CD1c-positive myeloid dendritic cell (primary cell): ENCODE data around the gene PDZD7.
A peak's percentile ranks its signal among the peaks of the same experiment; 100 is the strongest.

Experiments
- DNase-seq: peaks from one replicate; pipeline ENCODE4 v3.0.0-alpha.2; 2016; ENCODE audit errors: extremely low spot score

PDZD7 gene

GRCh38 chr10:101018600-101019439, 12.1 kb downstream of the PDZD7 start:
- DNase-seq: peak; percentile 83

GRCh38 chr10:101018118-101018599, 12.8 kb downstream of the PDZD7 start:
- DNase-seq: peak; percentile 59

- DNase-seq: no peak
Measured at GRCh38 chr10:101016814-101017213, 14.1 kb downstream of the PDZD7 start.

GRCh38 chr10:101015582-101015973, 15.4 kb downstream of the PDZD7 start:
- DNase-seq: no peak

- DNase-seq: peak; percentile 65
Measured at GRCh38 chr10:101014966-101015581, 15.9 kb downstream of the PDZD7 start.

- DNase-seq: peak; percentile 77
Measured at GRCh38 chr10:101014230-101014884, 16.6 kb downstream of the PDZD7 start.

GRCh38 chr10:101013365-101013825, 17.5 kb downstream of the PDZD7 start:
- DNase-seq: no peak

GRCh38 chr10:101012525-101013364, 18.2 kb downstream of the PDZD7 start:
- peak; percentile 78 for DNase-seq

- no peak for DNase-seq
Measured at GRCh38 chr10:101011517-101012423, 19.2 kb downstream of the PDZD7 start.

- DNase-seq: no peak
Measured at GRCh38 chr10:101010329-101010728, 20.6 kb downstream of the PDZD7 start.

- DNase-seq: no peak
Measured at GRCh38 chr10:101008823-101009423, 22.0 kb downstream of the PDZD7 start.

- DNase-seq: no peak
Measured at GRCh38 chr10:101007915-101008822, 22.8 kb downstream of the PDZD7 start.

- DNase-seq: no peak
Measured at GRCh38 chr10:101007099-101007711, 23.7 kb downstream of the PDZD7 start.

GRCh38 chr10:101006593-101007098, 24.3 kb downstream of the PDZD7 start:
- DNase-seq: no peak

- no peak for DNase-seq
Measured at GRCh38 chr10:101005869-101006567, 24.9 kb downstream of the PDZD7 start.

- no peak for DNase-seq
Measured at GRCh38 chr10:101005361-101005760, 25.6 kb downstream of the PDZD7 start.

GRCh38 chr10:101003639-101004206, 27.2 kb downstream of the PDZD7 start:
- no peak for DNase-seq
